Brain microvascular endothelial cell (primary cell): Measurements from ENCODE around the gene KRT20.

ENCODE experiments used
- DNase-seq: peaks from one replicate; pipeline ENCODE4 v3.0.0-alpha.2; 2020
- H3K27ac ChIP-seq: fragments of 250-450 bp; sonication (Bioruptor Pico); 2 replicates; pipeline ENCODE4 v1.5.1; 2020; ENCODE audit warnings: mild to moderate bottlenecking, moderate library complexity
- H3K27me3 ChIP-seq: fragments of 250-450 bp; sonication (Bioruptor Pico); replicated peaks from 2 replicates; pipeline ENCODE4 v1.5.1; 2020; ENCODE audit warnings: mild to moderate bottlenecking
- H3K36me3 ChIP-seq: fragments of 250-450 bp; sonication (Bioruptor Pico); replicated peaks from 2 replicates; pipeline ENCODE4 v1.5.1; 2020; ENCODE audit warnings: mild to moderate bottlenecking
- H3K4me3 ChIP-seq: 2 replicates; pipeline ENCODE4 v1.5.1; 2011; ENCODE audit warnings: low read depth, mild to moderate bottlenecking, control low read depth, low read length, moderate library complexity
- in situ Hi-C: cut with HindIII; loops from 2 replicates; pipeline ENCODE4 v1.10.0; 2017; ENCODE audit warnings: low sequenced_read_pairs, low pct_ligation_motif_present
- TF ChIP-seq, protein P1 (sequence below): IDR thresholded peaks from 2 replicates; pipeline ENCODE4 v1.5.1; 2011; ENCODE audit warnings: low read depth, mild to moderate bottlenecking, moderate library complexity, low read length, control low read depth, inconsistent platforms; ENCODE audit errors: missing control alignments

Gene KRT20

DNA sequence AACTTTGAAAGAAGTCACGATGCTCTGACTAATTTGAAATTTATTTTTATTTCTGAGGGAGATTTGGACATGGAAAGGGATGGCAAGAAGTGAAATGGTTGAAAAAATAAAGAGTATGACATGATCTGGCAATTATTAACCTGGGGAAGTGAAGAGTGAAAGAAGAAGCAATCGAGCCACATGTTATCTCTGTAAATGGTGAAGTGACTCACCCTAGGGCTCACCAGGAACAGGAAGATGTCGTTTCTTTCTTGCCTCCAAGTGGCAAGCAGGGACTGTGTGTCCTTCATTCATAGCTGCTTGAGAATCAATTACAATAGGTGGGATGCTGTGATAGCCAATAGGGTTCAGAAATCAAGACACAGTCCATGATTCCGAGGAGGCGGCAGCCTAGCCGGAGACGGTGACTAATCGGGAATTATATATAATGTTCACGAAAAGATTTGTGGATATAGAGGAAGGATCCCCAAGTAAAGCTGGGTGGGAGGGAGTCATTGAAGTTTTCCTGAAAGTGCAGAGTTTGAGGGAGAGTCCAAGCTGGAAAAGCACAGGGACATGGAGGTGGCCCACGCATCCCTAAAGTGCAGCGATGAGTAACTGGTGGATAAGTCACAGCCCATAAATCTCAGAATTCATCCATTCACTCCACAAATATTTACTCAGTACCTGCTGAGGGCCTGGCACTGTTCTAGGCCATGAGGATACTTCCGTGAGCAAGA lies 18.2 kb upstream of the KRT20 start:
- DNase-seq: peak; percentile 19
- TF ChIP-seq, protein P1, sequence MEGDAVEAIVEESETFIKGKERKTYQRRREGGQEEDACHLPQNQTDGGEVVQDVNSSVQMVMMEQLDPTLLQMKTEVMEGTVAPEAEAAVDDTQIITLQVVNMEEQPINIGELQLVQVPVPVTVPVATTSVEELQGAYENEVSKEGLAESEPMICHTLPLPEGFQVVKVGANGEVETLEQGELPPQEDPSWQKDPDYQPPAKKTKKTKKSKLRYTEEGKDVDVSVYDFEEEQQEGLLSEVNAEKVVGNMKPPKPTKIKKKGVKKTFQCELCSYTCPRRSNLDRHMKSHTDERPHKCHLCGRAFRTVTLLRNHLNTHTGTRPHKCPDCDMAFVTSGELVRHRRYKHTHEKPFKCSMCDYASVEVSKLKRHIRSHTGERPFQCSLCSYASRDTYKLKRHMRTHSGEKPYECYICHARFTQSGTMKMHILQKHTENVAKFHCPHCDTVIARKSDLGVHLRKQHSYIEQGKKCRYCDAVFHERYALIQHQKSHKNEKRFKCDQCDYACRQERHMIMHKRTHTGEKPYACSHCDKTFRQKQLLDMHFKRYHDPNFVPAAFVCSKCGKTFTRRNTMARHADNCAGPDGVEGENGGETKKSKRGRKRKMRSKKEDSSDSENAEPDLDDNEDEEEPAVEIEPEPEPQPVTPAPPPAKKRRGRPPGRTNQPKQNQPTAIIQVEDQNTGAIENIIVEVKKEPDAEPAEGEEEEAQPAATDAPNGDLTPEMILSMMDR: no peak
- Histone ChIP-seq H3K4me3 (no peak overlapping the region), H3K27ac (peak overlapping the region; percentile 25), H3K27me3 (no peaks in the 10 kb centered on the region), H3K36me3 (no peaks in the 10 kb centered on the region)
- in situ Hi-C loops: no loop called here

DNA sequence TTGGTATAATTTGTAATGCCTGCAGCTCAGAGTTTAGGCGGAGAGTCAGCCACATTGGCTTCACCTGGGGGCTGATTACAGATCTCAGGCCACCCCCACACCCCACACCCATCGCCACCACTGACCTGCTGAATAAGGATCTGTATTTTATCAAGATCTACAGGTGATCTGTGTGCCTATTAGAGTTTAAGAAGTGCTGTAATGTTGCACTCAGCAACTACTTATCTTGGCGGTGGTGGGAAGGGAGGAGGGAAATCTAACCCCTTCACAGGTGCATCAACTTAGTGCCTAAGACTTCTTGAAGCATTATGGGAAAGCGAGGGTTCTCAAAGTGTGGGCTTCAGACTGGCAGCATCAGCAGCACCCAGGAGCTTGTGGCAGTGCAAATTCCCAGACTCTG lies 17.5 kb upstream of the KRT20 start:
- TF ChIP-seq, protein P1: no peak
- Histone ChIP-seq H3K36me3 (no peaks in the 10 kb centered on the region), H3K27me3 (no peaks in the 10 kb centered on the region), H3K4me3 (no peak overlapping the region), H3K27ac (no peak overlapping the region)
- in situ Hi-C loops: no loop called here
- no peak for DNase-seq

DNA sequence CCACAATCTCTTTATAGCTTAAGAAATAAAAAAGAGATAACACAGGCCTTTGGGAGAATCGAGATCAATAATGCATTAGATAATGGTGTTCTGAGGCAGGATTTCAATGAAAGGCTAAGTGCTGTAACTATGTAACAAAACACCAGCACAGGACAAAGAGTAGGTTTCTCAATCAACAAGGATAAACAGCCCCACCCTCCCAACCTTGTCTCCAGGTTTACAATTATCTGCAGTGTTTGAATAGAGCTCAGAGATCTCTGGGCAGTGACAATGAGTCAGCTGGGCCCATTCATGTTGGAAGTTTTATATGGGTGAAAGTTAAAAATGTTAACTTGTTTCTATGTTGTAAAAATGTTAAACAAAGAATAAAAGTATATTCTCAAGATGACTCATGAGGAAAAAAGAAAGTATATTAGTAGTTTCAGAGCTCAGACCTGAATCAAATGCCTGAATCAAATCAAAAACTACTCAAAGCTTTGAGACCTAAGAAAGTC lies 17.0 kb upstream of the KRT20 start:
- DNase-seq: no peak
- in situ Hi-C loops: no loop called here
- Histone ChIP-seq H3K27me3 (no peaks in the 10 kb centered on the region), H3K27ac (no peak overlapping the region), H3K4me3 (no peak overlapping the region), H3K36me3 (no peaks in the 10 kb centered on the region)
- TF ChIP-seq, protein P1: no peak

DNA sequence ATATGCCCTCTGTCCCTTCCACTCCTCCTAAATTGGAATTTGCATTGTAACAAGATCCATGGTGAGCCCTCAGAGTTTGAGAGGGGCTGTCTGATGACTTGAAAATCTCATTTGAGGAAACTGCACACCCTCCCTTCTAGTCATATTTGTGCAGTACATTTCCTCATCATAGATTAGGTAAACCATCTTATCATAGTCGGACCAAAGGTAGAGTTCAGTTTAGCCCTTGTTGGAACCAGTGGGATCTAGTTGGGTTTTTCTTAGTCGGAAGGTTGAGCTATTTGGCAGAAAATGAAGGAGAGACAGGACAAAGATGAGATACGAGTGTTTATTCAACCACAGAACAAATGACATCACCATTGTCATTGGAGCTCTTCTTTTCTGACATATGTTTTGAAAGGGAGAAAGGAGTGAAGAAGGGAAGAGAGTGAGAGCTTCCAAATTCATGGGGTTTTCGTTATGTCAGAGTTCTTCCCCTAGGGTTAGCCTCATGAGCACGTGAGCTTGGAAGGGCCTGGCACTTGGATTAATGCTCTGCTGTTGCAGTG lies 15.8 kb upstream of the KRT20 start:
- in situ Hi-C loops: no loop called here
- H3K27ac ChIP-seq: no peak overlapping the region
- no peaks in the 10 kb centered on the region for H3K27me3 ChIP-seq
- no peak overlapping the region for H3K4me3 ChIP-seq
- TF ChIP-seq, protein P1: no peak
- no peak for DNase-seq
- H3K36me3 ChIP-seq: no peaks in the 10 kb centered on the region

DNA sequence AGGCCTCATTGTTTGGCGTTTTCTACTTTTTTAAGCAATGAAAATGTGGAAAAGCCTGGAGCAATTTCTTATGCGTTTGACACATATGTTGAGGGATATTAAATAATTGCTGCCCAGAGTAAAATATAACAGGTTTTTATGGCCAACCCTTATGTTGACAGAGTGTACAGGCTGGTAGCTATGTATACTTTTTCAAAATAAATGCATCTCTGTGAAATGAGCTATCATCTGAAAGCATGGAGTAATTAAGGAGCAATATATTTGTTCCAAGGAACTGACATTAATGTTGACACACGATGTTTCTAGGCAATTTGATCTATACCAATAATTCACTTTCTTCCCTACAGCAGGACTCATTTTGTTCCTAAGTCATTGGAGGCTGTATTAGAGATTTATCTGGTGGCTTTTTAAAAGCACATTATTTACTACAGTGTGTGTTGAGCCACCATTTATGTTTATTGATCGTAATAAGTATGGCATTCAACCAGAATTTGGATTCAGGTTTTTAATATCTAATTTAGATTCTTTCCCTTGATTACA lies 11.9 kb upstream of the KRT20 start:
- in situ Hi-C loops: no loop called here
- H3K36me3 ChIP-seq: no peaks in the 10 kb centered on the region

More for the DNA sequence above, 11.9 kb upstream of the KRT20 start:
- DNase-seq: no peak
- no peaks in the 10 kb centered on the region for H3K27me3 ChIP-seq
- H3K4me3 ChIP-seq: no peak overlapping the region
- TF ChIP-seq, protein P1: no peak
- no peak overlapping the region for H3K27ac ChIP-seq
